ENCODE results near the gene RPL27A.

The RPL27A gene

DNA sequence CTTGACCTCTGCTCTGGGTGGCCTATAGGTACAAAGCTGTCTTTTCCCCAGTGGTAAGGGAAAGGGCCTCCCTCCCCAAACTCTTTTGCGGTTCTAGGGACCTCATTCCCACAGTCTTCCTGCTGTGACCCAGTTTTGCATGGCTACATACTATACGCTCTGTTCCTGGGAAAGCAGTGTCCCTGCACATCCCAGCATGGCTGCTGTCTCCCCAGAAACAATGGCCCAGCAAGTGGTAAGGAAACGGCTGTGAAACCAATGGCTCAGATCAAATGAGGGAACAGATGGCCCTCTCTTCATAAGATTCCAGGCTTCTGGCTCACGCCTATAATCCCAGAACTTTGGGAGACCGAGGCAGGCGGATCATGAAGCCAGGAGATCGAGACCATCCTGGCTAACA lies 41.1 kb downstream of the RPL27A start:
- DNase-seq: no peak

DNA sequence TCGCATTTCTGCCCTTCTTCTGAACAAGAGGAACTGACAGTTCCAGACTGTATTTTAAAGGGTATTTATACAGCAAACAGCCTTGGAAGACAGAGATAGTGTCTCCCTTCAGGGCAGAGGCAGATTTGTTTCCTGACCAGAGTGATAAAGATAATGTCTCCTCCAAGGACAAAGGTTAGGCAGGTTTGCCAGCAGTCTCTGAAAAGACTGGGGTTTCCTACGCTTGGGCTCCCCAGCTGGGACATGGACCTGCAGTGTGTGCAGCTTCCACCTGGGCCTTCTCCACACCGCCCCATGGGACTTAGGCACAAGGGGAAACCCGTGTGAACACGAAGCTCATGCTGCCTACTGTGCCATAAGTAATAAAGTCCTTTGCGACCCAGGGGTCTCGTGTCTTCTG lies 42.1 kb downstream of the RPL27A start:
- DNase-seq: no peak

DNA sequence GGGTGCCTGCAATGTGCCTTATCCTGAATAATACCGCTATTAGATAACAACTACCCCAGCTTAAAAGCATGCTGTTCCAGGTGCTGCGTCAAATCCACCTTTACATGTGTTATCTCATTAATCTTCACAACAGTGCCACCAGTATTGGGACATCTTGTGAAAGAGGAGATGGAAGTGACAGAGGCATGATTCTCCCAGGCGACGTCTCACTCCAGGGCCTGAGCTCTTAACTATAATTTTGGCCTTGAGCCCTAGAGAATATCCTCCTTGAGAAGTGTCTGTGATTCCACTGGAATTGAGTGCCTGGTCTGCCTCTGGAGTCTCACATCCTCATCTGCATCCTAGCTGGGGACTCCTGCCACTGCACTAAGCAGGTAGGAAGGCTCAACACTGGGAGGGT lies 43.8 kb downstream of the RPL27A start:
- DNase-seq: no peak

GRCh38 chr11:8728563-8728962 lies 46.0 kb downstream of the RPL27A start:
- no peak for DNase-seq

GRCh38 chr11:8729067-8729466 lies 46.5 kb downstream of the RPL27A start:
- DNase-seq: no peak

DNA sequence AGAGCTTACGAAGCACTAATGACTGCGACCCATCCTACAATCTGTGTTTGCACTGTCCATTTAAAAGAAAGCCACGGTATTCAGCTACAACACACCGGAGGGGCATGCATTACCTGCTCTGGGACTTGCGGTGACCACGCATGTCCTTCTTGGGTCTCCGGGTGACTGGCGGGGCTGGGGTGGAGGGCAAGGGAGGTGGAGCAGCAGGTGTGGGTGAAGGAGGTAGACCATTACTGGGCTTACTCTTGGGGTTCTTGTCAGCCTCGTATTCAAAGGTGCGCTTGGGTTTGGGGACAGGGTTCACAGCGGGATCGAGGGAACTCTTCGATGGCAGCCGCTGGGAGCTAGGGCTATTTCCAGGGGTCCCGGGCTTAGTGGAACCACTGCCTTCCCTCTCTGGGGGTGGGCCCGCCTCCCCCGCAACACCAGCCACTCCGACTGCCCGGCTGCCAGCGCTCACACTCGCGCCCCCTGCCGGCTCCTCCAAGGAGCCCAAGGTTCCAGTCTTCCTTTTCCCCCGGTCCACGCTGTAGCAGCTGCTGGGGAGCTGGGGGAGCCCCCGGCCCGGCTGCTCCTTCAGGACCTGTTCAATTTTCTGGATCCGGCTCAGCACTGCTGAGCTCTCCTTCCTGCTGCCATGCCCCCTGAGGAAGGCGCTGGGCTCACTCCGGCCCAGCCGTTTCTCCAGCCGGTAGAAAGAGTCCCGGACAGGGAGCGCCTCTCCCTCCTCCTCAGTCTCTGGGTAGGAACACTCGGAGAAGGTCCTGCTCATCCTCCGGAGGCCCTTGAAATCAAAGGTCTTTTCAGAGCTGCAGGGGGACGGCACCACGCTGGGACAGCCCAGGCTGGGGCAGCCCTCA lies 47.5 kb downstream of the RPL27A start:
- DNase-seq: no peak

- DNase-seq: no peak
Measured at GRCh38 chr11:8730697-8731020, 48.1 kb downstream of the RPL27A start.

DNA sequence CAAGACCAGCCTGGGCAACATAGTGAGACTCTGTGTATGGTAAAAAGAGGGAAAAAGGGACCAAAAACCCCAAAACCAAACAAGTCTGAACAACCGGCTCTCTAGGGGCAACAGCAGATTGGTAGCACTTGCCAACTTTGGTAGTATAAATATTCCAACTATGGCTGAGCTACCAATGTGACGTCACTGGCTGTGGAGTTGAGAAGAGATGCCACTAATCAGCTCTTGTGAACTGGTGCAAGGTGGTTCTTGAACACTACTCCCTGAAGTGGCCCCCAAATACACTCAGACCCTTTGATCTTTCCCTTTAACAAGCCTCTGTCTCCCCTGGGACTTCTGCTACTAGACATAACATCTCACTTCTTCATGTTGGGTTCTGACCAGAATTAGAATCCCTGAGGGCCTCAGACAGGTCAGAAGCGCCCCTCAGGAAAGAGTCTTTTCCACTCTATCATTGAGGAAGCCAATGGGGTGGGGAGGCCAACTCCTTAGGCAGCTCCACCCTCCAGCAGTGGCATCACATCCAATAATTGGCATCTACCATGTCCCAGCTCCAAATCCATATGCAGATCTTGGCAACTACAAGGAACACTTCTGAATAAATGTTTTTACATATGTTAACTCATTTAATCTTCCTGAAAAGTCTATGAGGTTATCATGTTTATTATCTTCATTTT lies 49.2 kb downstream of the RPL27A start:
- no peak for DNase-seq

DNA sequence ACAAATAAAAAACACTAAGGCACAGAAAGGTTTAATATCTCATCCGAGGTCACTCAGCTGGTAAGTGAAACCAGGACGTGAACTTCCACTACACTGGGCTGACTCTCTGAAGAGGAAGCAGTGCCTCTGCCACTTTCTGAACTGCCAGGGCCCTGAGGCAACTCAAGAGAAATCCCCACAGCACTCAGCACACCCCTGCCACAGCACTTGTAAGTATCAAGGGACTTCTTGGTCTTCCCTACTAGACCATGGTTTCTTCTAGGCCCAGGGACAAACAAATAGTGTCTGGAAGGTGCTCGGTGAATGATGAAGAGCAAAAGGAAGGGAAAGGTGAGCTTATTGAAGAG lies 49.7 kb downstream of the RPL27A start:
- DNase-seq: no peak

GRCh38 chr11:8732748-8733241 lies 50.2 kb downstream of the RPL27A start:
- DNase-seq: no peak

DNA sequence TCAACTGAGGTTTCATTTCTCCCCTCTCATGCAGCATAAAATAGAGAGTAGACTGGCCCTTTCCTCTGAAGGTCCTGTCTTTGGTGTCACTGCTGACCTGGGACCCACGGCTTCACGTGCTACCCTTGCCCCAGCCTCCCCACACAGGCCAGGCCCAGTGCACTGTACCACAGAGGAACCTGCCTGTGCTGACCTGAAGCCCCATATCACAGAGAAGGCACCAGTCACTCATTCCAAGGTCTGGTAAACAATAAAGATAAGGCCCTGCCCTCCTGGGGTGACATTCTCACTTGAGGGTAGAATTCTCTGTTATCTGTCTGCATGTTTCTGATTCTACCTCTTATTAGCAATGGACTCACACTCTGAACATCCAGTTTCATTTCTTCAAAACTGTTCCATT lies 51.3 kb downstream of the RPL27A start:
- DNase-seq: no peak

DNA sequence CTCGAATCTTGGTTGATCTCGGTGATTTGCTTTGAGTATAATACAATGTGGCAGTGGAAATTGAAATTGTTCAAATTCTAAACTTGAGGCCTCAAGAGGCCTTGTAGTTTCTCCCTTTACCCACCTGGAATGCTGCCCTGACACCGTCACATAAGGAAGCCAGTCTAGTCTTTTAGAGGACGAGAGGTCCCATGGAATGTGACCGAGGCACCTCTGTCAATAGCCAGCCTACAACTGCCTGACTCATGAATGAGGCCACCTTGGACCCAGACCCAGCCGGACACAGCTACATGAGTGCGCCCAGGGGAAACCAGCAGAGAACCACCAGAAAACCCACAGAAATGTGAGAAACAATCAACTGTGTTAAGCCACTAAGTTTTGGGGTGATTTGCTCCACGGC lies 52.5 kb downstream of the RPL27A start:
- no peak for DNase-seq

GRCh38 chr11:8739309-8739793 lies 56.8 kb downstream of the RPL27A start:
- no peak for DNase-seq

All from stimulated activated CD4-positive, alpha-beta T cell treated with anti-CD3 and anti-CD28 coated beads, Interleukin-1b, Interleukin-23, amount 100 ng/mL, for 48 hours (primary cell).